Fibroblast of skin of abdomen (primary cell): ENCODE results near the gene GFRA4.

ENCODE experiments used
- DNase-seq: peaks from one replicate; pipeline ENCODE4 v3.0.0-alpha.2; 2013

GFRA4 gene

DNA sequence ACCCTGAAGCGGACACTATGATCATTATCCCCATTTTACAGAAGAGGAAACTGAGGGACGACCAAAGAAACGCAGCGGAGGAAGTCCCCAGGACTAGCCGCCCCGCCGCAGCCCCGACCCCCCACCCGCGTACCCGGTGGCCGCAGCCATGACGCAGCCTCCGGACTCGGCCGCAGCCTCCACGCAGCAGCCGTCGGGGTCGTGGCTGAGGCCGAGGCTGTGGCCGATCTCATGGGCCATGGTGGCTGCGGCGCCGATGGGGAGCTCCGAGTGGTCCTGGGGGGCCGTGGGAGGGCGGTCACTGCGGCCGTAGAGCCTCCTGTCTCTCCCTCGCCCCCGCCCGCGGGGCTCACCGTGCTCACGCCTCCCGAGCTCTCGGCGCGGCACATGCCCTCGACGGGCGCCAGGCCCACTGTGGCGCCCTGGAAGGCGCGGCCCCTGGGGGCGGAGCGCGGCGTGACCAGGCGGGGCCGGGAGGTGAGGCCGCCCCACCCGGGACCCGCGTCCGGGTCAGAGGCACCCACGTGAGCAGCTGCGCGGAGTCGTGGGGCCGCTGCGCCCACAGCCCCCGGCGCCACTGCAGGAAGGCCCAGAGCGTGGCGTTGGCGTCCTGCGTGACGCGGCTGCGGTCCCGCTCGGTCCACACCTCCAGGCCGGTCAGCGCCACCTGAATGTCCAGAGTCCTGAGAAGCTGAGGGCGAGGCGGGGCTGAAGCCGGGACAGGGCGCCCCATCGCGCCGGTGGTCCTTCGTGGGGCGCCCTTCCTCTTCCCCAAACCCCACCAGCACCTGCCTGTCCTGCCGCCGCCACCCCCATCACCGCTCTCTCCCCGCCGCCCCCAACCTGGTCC is 10.2 kb upstream of the GFRA4 start:
- DNase-seq = no peak

DNA sequence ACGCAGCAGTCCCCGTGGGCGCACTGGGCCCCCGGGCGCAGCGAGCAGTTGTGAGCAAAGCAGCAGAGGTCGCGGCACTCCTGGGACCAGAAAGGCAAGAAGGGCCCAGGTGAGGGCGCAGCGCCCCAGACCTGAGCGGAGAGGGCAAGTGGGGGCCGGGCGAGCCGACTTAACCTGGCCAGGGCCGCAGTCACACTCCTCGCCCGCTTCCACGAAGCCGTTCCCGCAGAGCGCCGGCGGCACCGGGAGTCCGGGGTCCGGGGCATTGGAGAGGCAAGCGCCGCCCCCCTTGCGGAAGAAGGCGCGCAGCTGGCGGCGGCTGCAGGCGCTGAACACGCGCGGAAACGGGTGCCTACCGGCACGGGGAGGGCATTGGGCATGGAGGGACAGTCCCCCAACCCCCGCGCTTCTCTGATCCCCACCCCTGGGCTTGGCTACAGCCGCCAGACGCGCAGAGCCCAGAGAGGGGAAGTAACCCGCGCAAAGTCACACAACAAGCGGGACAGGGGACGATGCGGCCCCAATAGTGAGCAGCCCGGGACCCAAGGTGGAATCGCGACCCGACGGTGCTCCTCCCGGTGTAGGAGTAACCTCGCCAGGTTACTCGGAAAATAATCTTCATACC is 9.5 kb upstream of the GFRA4 start:
- DNase-seq = no peak

DNA sequence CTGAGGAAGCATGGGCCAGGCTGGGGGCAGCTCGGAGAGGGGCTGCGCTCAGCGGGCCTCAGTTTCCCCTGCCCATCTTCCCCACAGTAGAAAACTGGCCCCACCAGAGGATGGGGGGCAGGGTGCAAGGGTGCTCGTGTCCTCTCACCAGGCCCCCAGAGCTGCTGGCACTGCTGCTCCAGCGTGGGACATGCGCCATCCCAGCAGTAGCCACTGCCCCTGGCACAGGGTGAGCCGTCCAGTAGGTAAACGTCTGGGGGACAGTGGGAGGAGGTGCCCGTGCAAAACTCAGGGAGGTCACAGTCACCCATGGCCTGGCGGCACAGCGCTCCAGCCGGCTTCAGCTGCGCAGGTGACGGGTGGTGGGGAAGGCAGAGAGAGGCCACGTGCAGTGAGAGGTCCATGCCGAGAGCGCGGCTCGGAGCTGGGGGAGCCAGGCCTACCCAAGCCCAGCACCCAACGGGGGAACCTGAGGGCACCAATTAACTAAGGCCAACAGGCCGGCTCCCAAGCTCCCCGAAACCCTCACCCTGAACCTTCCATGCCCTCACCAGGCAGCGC is 8.9 kb upstream of the GFRA4 start:
- no peak for DNase-seq

DNA sequence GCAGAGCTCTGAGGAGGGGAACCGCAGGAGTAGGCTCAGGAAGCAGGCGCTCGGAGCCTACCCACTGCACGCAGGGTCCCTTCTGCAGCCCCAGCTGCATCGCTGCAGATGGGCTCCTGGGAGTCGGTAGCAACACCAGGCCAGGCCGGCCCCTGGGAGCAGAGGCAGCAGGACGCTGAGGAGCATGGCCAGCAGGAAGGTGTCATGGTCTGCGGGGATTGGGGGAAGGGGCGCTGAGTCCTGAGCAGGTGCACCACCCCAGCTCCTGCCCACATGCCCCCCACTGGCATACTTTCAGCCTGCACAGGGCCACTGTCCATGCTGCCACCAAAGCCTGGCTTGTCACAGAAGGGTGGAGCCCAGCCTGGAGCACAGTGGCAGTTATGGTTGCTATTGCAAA is 7.7 kb upstream of the GFRA4 start:
- no peak for DNase-seq

DNA sequence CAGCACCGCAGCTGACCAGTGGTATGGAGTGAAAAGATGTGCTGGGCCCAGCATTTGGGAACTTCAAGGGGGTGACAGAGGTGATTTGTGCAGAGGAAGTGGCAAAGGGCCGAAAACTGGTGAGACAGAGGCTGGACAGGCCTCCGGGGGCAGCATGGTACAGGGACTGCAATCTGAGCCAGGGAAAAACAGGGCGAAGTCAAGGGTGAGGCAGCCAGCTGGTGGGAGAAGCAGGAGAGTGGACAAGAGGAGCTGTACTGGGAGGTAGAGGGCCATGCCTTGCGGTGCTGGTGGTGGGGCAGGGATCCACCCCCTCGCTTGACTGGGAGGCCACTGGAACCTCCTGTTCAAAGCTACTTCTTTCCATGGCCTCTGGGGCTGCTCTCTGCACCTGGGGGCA is 7.3 kb upstream of the GFRA4 start:
- no peak for DNase-seq

DNA sequence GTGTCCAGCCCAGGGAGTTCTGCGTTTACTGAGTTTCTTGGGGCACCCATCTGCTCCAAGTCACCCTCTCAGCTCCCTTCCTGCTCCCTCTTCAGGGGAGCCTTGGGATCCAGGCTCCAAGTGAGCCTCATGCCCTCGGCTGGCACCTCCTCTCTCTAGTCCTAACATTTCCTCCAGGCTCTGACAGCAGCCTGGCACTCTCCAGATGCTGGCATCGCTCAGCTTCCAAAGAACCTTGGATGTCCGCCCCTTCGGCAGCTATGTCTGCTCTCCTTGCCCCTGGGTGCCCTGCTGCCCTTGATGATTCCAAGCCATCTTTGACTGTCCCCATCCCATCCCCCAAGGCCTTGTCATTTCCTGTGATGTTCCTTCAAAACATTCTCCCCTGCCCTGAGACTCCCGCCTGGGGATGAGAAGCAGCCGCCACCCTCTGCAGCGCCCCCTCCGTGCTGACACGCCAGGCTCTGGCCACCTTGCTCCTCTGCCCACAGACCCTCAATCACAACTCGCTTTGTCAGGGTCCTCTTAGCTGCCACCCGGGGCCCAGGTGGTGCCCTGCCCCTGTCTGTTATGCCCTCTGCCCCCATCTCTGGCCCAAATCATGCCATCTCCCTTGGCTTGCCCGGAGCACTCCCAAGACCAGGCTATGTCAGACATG is 6.6 kb upstream of the GFRA4 start:
- no peak for DNase-seq

DNA sequence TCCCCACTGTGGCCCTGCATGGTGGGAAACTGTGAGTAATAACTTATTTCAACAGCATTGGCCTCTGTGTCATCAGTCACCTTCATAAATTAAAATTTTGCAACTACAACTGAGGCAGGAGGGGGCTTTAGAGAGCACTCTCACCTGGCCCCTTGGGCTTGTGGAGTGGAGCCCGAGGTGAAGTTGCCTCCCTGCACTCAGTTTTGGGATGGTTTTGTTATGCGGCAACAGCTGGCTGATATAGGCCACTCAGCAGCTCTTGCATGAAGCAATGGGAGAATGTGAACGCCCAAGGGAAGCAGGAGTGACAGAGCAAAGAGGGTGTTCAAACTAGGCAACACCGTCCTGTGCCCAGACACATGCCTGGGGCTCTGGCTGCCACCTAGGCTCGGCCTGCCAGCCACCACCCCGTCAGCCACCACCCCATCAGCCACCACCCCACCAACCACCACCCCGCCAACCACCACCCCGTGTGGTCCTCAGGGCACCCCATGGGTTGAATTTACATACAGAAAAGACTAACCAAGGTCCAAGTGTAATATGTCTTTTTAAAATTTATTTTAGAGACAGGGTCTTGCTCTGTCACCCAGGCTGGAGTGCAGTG is 4.3 kb upstream of the GFRA4 start:
- no peak for DNase-seq

DNA sequence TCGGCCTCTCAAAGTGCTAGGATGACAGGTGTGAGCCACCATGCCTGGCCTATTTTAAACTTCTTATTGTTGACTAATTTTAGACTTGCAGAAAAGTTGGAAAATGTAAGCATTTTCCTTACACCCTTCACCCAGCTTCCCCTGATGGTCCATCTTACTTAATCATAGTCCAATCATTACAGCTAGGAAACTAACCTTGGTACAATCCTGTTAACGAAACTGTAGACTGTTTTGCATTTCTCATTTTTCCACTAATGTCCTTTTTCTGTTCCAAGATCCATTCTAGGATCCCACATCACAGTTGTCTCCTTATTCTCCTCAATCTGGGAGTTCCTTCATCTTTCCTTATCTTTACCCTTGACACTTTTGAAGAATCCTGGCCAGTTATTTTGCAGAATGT is 659 bp upstream of the GFRA4 start:
- DNase-seq = no peak

DNA sequence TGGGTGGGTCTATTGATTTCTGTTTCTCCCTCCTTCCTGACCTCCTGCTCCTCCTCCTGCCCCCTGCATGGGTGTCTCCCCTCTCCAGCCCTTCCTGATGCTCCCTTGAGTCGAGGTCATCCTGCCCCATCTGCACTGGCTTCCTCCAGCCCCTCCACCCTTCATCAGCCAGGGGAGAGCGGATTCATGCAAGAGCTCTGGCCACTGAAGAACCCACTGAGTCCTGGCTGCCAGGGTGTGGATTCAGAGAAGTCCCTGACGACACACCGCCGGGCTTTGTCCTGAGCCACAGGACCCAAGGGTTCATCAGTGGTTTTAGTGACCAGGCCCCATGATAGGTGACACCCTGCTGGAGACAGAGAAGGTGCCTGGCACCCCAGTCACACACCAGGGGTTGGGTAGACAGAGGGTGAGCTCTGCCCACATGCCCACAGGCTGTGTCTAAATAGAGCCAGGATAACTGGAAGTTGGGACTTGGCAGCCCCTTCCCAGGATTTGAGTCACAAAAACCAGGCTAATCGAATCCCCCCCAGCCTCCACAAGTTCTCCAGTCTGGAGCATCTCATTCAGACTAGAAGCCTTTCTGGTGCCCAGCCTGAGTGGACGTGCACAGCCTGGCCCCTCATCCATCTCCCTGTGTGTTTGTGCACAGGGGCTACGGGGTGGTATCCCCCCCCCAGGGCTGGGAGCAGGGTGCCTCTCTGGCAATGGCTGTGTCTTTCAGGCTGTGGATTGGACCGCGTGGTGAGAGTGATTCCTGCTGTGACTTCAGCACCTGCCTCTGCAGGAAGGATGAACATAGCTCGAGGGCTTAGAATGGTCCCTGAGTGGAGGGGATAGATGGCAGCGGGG is 1.2 kb downstream of the GFRA4 start:
- DNase-seq = no peak

DNA sequence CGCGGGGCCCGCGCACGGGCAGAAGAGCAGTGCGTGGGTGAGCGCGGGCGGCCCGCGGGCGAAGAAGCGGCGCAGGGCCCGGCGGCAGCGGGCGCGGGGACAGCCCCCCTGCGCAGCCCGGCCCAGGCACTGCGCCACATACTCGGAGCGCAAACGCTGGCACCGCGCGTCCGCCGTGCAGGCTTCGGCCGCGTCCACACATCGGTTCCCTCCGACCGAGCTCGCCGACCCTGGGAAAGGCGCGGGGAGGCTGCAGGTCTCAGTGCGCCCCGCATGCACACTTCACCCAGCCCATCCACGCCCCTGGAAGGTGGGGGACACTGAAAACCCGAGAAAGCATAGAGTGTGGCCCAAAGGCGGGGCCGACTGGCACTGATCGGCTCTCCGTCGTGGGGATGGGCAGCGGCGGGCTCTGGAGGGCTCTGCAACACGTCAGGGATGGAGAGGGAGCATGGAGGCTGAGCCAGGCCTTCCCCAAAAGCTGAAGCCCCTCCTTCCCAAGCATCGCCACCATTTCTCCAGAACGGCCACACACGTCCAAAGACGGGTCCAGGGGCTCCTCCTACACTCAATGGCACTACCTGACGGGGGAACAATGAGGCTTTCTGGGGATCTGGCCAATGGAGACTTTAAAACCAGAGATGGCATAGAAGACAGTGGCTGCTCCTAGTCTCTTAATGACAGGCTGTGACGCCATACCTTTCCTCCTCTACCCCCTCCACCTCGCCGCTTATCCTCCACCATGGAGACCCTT is 2.0 kb downstream of the GFRA4 start:
- no peak for DNase-seq

DNA sequence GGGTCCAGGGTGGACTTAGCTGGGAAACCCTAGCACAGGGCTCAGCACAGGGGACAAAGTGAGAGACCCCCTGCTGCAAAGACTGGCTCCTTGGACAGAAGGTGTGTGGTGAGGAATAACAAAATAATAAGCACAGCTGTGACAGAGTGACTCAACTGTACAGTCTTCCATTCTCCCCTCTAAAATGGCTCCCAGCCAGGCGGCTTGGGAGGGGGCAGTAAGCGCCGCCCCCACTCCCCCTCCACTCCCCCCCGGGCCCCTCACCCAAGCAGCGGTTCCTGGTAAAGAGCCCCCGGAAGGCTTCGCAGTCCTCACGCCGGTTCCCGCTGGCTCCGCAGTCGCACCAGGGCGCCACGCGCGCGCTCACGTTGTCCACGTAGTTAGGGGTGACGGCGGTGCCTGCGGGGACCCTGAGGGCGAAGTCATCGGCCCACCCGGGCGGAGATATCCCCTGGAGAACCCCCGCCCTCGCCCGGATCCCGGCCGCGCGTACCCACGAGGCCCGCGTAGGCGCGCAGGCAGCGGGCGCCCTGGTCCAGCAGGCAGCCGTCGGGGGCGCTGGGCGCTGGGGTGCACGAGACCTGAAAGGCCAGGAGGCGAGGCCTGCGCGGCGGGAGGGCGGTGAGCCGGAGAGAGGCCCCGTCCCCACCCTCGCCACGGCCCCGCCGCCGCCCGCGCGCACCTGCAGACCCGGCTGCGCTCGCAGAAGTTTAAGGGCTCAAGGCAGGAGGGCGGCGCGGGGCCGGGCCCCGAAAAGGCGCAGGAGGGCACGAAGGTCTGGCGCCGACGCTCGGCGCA is 2.7 kb downstream of the GFRA4 start:
- DNase-seq = no peak

DNA sequence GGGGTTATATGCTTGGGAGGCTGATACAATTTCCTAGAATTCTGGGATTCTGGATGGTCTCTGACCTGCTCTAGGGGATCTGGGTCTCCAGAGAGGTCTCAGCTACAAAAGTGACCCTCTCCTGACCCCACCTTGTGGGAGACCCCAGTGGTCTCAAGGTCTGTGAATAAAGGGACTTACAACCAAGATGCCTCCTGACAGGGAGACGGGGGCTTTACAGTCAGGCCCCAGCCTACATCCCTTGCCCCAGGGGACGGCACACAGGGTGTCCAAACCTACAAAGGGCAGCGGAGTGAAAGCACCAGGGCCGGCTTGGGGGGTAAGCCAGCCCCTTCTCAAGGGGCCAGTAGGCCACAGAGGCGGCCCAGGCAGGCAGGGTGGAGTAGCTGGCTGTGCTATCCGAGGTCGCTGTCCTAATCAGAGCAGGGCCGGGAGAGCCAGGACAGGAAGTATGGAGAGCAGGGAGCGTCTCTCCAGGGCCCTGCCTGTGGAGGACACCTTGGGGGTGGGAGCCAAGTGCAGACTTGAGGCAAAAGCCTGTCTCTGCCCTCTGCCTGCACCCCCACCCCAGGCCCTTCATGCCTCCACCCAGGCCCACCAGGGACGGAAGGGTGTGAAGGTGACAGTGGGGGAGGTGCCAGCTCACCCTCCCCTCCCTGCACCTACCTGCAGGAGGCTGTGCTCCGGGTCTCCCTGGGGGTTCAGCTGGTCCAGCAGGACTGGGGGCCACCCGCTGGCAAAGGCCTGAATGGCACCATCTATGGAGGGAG is 3.5 kb downstream of the GFRA4 start:
- no peak for DNase-seq

DNA sequence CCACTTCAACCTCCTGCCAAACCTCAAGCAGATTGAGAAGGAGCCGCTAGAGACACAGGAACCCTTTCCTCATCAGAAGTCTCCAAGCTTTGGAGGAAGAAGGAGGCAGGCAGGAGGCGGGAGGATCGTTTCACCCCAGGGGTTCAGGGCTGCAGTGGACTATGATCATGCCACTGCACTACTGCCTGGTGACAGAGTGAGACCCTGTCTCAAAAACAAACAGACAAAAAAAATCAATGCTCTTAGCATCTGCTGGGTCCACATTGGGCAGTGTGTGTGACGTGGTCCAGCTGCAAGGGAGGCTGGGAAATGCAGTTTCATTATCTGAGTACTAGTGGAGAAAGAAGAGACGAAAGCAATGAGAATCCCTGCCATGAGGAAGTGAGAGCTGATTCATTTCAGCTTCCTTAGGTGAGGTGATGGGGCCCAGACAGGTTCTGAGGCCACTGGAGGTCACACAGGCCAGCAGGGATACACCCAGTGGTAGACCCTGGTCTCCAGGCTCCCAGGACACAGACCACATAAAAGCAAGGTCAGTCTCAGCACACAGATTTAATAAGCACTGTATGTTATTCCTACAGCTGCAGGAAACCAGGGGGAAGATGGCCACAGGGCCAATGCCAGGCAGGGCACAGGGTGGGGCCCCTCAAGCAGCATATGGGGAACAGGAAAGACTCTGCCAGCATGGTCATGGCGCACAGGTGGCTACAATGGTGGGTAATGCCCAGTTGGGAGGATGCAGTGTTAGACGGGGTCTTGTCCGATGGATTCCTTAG is 4.3 kb downstream of the GFRA4 start:
- no peak for DNase-seq

DNA sequence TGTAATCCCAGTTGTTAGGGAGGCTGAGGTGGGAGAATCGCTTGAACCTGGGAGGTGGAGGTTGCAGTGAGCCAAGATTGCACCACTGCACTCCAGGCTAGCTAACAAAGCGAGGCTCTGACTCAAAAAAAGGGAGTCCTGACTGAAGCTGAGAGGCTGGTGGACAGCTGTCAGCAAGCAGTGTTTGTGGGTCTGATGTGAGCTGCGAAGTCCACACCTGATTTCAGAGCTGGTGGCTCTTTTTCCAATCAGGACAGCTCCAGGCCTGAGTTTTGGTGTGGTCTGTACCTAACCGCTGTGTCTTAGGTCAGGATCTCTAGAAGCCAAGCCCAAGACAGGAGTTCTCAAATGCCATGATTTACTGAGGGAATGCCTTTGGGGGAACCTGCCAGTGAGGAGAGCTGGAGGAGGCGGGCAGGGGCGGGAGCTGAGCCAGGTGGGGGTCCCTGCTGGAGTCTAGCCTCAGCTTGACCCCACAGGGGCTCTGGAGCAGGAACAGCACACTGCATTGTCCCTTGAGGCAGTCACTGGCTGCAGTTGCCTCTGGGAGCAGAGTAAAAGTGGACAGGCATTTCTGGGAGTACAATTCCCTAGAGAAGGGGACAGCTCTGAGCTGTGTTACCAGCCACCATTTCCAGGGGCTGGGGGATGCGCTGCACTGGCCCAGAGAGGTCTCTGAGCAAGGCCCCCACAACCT is 5.0 kb downstream of the GFRA4 start:
- DNase-seq = no peak

DNA sequence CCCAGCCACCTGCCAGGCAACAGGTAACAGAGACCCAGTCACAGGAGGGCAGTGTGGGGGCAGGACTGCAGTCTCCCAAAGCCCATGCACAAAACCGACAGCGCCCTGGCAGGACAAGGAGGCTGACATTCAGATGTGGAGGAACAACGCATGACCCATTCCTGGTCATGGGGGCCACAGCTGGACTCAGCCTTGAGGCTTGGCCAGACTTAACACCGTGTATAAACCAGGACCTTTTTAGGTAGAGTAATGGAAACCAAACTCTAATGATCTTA is 8.1 kb downstream of the GFRA4 start:
- no peak for DNase-seq

DNA sequence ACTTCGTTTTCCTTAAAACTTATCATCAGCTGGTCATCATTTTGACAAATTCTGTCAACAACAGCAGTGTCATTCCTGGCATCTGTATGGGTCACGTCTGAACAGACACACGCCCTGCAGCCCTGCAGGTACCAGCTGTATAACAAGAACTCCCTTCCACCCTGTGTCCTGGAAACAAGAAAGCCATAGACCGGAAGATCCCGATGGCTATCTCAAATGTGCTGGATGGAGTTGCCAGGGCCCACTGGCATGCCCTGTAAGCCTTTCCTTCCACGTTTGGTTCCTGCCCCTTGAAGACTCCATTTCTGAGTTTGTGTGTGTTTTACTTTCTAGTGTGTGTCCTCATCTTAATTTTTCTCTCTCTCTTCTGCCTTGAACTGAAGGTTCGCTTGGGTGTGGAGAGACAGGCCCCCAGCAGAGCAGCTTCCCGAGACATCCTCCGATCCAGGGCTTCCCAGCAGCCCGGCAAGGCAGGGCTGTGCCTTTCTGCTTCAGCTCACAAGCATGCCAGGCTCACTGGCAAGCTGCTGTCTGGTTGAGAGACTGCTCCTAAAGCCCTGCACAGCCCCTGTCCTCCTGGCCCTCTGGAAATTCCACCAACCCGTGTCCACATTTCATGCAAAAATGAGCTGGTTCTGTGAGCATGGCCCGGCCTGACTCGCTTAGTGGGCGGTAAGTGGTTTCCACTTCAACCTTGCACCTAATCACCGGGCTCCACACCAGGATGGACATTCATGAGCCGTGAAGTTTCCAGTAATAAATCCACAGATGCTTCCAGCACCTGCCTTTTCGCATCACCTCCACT is 8.7 kb downstream of the GFRA4 start:
- DNase-seq = no peak

DNA sequence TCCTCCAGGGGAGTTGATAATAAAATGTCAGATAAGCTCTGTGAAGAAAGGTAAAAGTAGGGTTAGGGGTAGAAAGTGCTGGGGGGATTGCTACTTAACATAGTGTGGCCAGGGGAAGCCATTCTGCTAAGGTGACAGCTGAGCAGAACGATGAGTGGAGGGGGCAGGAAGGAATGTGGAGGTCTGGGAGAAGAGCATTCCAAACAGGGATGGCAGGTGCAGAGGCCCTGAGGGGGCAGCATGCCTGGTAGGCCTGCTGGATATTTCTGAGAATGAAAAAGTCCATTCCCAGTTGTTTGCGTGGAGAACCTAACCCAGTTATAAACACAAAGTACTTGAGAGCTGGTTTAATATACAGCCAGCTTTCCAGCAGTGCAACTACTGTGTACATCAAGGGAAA is 9.3 kb downstream of the GFRA4 start:
- DNase-seq = no peak
